Caco-2 (cell line): ENCODE results near the gene SIM2. TPM values are rescaled to one million over a fixed set of nuclear protein-coding genes. Genes with fewer than 3 reads are reported as not detected.
A peak's percentile ranks its signal among the peaks of the same experiment; 100 is the strongest.

Source experiments
- BruUV-seq: library from RNA; stranded (reverse); fragments of 400-500 nt; replicated peaks from 2 replicates; lab custom pipeline; 2021; lab: Mats Ljungman, UMichigan
- CTCF ChIA-PET: fragments of 300-600 bp; sonication (Branson Sonifier 250); formaldehyde crosslinking; loops from one replicate; lab custom pipeline; 2022; ENCODE audit warnings: antibody characterized with exemption; lab: Charles Lee
- POLR2A ChIA-PET: fragments of 300-600 bp; sonication (Branson Sonifier 250); formaldehyde crosslinking; loops from one replicate; lab custom pipeline; 2022; ENCODE audit warnings: antibody characterized with exemption; lab: Charles Lee
- DNase-seq, 2 experiments: peaks; one replicate each; pipeline versions ENCODE4 v3.0.0 to v3.0.0-alpha.2; 2020 to 2022
- H3K27me3 ChIP-seq: replicated peaks from 2 replicates; pipeline ENCODE4 v1.6.0; 2011; ENCODE audit warnings: low read length; ENCODE audit not compliant: control insufficient read depth, insufficient read depth
- H3K36me3 ChIP-seq: 2 replicates; pipeline ENCODE4 v1.5.1; 2011; ENCODE audit warnings: low read length; ENCODE audit not compliant: control insufficient read depth, insufficient read depth
- H3K4me1 ChIP-seq: fragments of 250-450 bp; sonication (Bioruptor Pico); 2 replicates; pipeline ENCODE4 v1.5.1; 2020; ENCODE audit warnings: mild to moderate bottlenecking
- H3K4me3 ChIP-seq: 2 replicates; pipeline ENCODE4 v1.5.1; 2011; ENCODE audit warnings: low read depth, mild to moderate bottlenecking, control low read depth, low read length
- H3K9me3 ChIP-seq: fragments of 250-450 bp; sonication (Bioruptor Pico); 2 replicates; pipeline ENCODE4 v1.5.1; 2020; ENCODE audit warnings: mild to moderate bottlenecking, moderate library complexity
- H3K27ac Mint-ChIP-seq: one replicate; pipeline ENCODE4 v1.8.0; 2022; ENCODE audit warnings: mixed read lengths; ENCODE audit not compliant: unreplicated experiment
- H3K27me3 Mint-ChIP-seq: one replicate; pipeline ENCODE4 v1.8.0; 2022; ENCODE audit warnings: mixed read lengths; ENCODE audit not compliant: insufficient read depth, unreplicated experiment
- H3K36me3 Mint-ChIP-seq: one replicate; pipeline ENCODE4 v1.8.0; 2022; ENCODE audit warnings: mild to moderate bottlenecking, mixed read lengths; ENCODE audit not compliant: insufficient read depth, unreplicated experiment
- H3K4me1 Mint-ChIP-seq: one replicate; pipeline ENCODE4 v1.8.0; 2022; ENCODE audit warnings: low read depth, mixed read lengths; ENCODE audit not compliant: unreplicated experiment
- H3K4me3 Mint-ChIP-seq: one replicate; pipeline ENCODE4 v1.8.0; 2022; ENCODE audit warnings: mild to moderate bottlenecking, moderate library complexity, mixed read lengths; ENCODE audit not compliant: unreplicated experiment
- H3K9me3 Mint-ChIP-seq: one replicate; pipeline ENCODE4 v1.8.0; 2022; ENCODE audit warnings: mixed read lengths; ENCODE audit not compliant: unreplicated experiment
- intact Hi-C: fragments of 100-400 bp; cut with micrococcal nuclease; formaldehyde crosslinking; loops from one replicate; pipeline ENCODE4 v1.10.0; 2022; ENCODE audit not compliant: unreplicated experiment
- total RNA-seq: library from RNA; stranded (reverse); gene quantifications from 2 replicates; pipeline ENCODE4 v1.2.3, GENCODE V29; 2022
- TF ChIP-seq, protein P1 (sequence below), 2 experiments: fragments of 200-600 bp in 1 of 2; IDR thresholded peaks; 1 replicate in 1 of 2; 2 replicates in 1 of 2; pipeline versions ENCODE4 v1.5.1 to v1.8.0; 2011 to 2022; ENCODE audit warnings: antibody characterized with exemption in 1 of 2, control low read depth in 1 of 2, inconsistent platforms in 1 of 2, low read depth in 1 of 2, low read length in 1 of 2, mild to moderate bottlenecking in 1 of 2, moderate library complexity in 1 of 2; ENCODE audit not compliant: insufficient read depth in 1 of 2, severe bottlenecking in 1 of 2, unreplicated experiment in 1 of 2

SIM2 gene
- total RNA-seq, 1 experiment from 2014 or later, result 9.4 TPM

DNA sequence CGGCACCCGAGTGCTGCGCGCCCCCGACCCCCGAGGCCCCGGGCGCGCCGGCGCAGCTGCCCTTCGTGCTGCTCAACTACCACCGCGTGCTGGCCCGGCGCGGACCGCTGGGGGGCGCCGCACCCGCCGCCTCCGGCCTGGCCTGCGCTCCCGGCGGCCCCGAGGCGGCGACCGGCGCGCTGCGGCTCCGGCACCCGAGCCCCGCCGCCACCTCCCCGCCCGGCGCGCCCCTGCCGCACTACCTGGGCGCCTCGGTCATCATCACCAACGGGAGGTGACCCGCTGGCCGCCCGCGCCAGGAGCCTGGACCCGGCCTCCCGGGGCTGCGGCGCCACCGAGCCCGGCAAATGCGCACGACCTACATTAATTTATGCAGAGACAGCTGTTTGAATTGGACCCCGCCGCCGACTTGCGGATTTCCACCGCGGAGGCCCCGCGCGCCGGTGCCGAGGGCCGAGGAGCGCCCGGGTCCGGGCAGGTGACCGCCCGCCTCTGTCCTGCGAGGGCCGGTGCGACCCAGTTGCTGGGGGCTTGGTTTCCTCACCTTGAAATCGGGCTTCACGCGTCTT lies 49.0 kb downstream of the SIM2 start:
- no TSS peak for BruUV-seq
- ChIA-PET POLR2A (interaction anchor here (0.6 kb wide), 2 partner anchors 218 to 473 kb away, joined by 3 to 4 read pairs; no protein-coding TSS in a partner anchor), CTCF (interaction anchor here (0.5 to 1.8 kb wide), 3 partner anchors 169 to 715 kb away, joined by 3 to 8 read pairs (median 3); no protein-coding TSS in a partner anchor)
- H3K4me1 Mint-ChIP-seq, result peaks cover 11% of the 10 kb centered on the region
- peak; percentile 65 to 91 for DNase-seq
- TF ChIP-seq, protein P1, sequence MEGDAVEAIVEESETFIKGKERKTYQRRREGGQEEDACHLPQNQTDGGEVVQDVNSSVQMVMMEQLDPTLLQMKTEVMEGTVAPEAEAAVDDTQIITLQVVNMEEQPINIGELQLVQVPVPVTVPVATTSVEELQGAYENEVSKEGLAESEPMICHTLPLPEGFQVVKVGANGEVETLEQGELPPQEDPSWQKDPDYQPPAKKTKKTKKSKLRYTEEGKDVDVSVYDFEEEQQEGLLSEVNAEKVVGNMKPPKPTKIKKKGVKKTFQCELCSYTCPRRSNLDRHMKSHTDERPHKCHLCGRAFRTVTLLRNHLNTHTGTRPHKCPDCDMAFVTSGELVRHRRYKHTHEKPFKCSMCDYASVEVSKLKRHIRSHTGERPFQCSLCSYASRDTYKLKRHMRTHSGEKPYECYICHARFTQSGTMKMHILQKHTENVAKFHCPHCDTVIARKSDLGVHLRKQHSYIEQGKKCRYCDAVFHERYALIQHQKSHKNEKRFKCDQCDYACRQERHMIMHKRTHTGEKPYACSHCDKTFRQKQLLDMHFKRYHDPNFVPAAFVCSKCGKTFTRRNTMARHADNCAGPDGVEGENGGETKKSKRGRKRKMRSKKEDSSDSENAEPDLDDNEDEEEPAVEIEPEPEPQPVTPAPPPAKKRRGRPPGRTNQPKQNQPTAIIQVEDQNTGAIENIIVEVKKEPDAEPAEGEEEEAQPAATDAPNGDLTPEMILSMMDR (IDR thresholded peaks at IDR 0.05; ENCODE audit: insufficient read depth in 1 of 2, low read depth in 1 of 2, low read length in 1 of 2, severe bottlenecking in 1 of 2, unreplicated experiment in 1 of 2), result peak in 1 of 2 experiments; percentile 23
- peak overlapping the region; percentile 76 for H3K4me3 Mint-ChIP-seq
- H3K9me3 Mint-ChIP-seq, result no peaks in the 10 kb centered on the region
- no peaks in the 10 kb centered on the region for H3K27me3 Mint-ChIP-seq
- peaks cover 31% of the 10 kb centered on the region for H3K4me1 ChIP-seq
- H3K9me3 ChIP-seq, result no peaks in the 10 kb centered on the region
- H3K27ac Mint-ChIP-seq, result peak overlapping the region; percentile 97
- intact Hi-C loops, result loop anchor here (2.0 to 5.0 kb wide), 3 partner anchors 49 to 179 kb away; partner anchors contain the start of gene SIM2
- H3K4me3 ChIP-seq, result peak overlapping the region; percentile 63
- no peaks in the 10 kb centered on the region for H3K27me3 ChIP-seq
- H3K36me3 Mint-ChIP-seq, result peaks cover 25% of the 10 kb centered on the region
- no peaks in the 10 kb centered on the region; the same call in 1 of the 2 replicates for H3K36me3 ChIP-seq

DNA sequence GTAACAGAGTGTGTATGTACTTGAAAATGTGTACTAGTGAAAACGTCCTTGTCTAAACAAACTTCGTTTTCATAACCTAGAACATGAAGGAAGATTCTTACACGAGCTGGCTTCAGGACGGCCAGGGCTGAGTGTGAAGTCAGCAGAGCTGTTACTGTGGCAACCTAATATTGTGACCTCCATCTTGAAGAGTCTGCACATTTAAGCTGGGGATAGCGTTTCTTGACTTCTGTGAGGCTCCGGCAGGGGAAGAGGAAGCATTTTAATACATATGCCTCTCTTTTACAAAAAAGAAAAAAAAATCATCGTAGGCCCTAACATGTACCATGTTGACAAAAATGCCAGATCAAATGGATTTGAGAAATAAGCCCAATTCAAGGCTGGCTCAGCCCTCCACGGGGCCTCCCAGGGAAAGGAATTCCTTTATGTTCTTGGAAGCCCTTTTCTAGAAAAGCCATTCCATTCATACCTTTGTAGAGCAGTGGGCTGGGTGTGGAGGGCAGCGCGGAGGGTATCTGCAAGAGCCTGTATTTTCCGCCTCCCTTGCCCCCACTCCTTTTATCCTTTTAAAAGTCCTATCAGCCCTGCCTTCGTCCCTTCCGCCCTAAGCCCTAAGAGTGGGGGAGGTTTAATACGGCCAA lies 51.1 kb downstream of the SIM2 start:
- peak; percentile 61 for DNase-seq
- H3K4me3 ChIP-seq, result no peak overlapping the region
- H3K36me3 Mint-ChIP-seq, result peaks cover 25% of the 10 kb centered on the region
- H3K27me3 Mint-ChIP-seq, result no peaks in the 10 kb centered on the region
- H3K9me3 ChIP-seq, result no peaks in the 10 kb centered on the region
- peak overlapping the region; percentile 97 for H3K27ac Mint-ChIP-seq
- ChIA-PET POLR2A (no interaction called here), CTCF (interaction anchor here (0.7 kb wide), 1 partner anchor 81 kb away, joined by 4 read pairs; no protein-coding TSS in a partner anchor)
- no TSS peak for BruUV-seq
- intact Hi-C loops, result loop anchor here (2.0 to 5.0 kb wide), 3 partner anchors 102 to 177 kb away; no protein-coding TSS in a partner anchor
- no peaks in the 10 kb centered on the region for H3K36me3 ChIP-seq
- H3K4me1 ChIP-seq, result peaks cover 31% of the 10 kb centered on the region
- H3K27me3 ChIP-seq, result no peaks in the 10 kb centered on the region
- H3K4me3 Mint-ChIP-seq, result peak overlapping the region; percentile 54
- TF ChIP-seq, protein P1 (IDR thresholded peaks at IDR 0.05; ENCODE audit: insufficient read depth in 1 of 2, low read depth in 1 of 2, low read length in 1 of 2, severe bottlenecking in 1 of 2, unreplicated experiment in 1 of 2), result no peak
- no peaks in the 10 kb centered on the region for H3K9me3 Mint-ChIP-seq
- peaks cover 21% of the 10 kb centered on the region for H3K4me1 Mint-ChIP-seq

DNA sequence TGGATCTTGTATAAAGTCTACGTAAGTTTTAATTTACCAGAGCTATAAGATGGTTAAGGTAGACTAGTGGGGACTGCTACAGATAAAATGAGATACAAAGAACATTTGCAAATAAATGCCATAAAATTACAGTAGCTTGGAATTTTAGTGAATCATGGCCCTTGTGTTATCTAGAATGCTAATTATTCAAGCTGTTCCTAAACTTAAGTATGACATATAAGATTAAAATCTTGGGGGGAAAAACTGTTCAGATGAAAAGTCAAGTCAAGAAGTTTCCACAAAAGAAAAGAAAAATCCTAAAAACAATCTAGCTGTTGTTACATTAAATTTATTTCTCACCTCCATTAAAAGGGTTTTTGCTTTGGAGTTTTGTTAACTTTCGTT lies 51.7 kb downstream of the SIM2 start:
- Mint-ChIP-seq H3K9me3 (no peaks in the 10 kb centered on the region), H3K4me3 (peak overlapping the region; percentile 54), H3K36me3 (peaks cover 28% of the 10 kb centered on the region), H3K27me3 (no peaks in the 10 kb centered on the region), H3K4me1 (peaks cover 24% of the 10 kb centered on the region), H3K27ac (peak overlapping the region; percentile 97)
- H3K36me3 ChIP-seq, result no peaks in the 10 kb centered on the region
- DNase-seq, result no peak
- ChIA-PET CTCF (no interaction called here), POLR2A (no interaction called here)
- TF ChIP-seq, protein P1 (IDR thresholded peaks at IDR 0.05; ENCODE audit: insufficient read depth in 1 of 2, low read depth in 1 of 2, low read length in 1 of 2, severe bottlenecking in 1 of 2, unreplicated experiment in 1 of 2), result no peak
- no peaks in the 10 kb centered on the region for H3K27me3 ChIP-seq
- no peaks in the 10 kb centered on the region for H3K9me3 ChIP-seq
- no peak overlapping the region for H3K4me3 ChIP-seq
- intact Hi-C loops, result loop anchor here (5.0 kb wide), 1 partner anchor 102 kb away; no protein-coding TSS in a partner anchor
- no TSS peak for BruUV-seq
- peaks cover 31% of the 10 kb centered on the region for H3K4me1 ChIP-seq
